OCI-LY3 (cell line): ENCODE measurements around the gene DMBX1.
A peak's percentile ranks its signal among the peaks of the same experiment; 100 is the strongest.

Source experiments
- H2AFZ ChIP-seq: fragments of 200-600, 300-600 bp; shearing (Covaris generic); 2 replicates; pipeline ENCODE4 v1.6.0; 2014; ENCODE audit warnings: antibody characterized with exemption, low read depth, low read length
- H3K27ac ChIP-seq: fragments of 200-600, 300-600 bp; sonication (generic); 2 replicates; pipeline ENCODE4 v1.5.1; 2014; ENCODE audit warnings: mild to moderate bottlenecking, low read length, moderate library complexity, mixed read lengths
- H3K27me3 ChIP-seq: fragments of 200-600, 300-600 bp; sonication (generic); 2 replicates; pipeline ENCODE4 v1.6.1; 2014; ENCODE audit warnings: low read depth, low read length, mixed read lengths
- H3K36me3 ChIP-seq: fragments of 200-600, 300-600 bp; sonication (generic); replicated peaks from 2 replicates; pipeline ENCODE3; 2014; ENCODE audit warnings: low read depth, low read length, mixed read lengths
- H3K4me1 ChIP-seq: fragments of 300-600, 200-600 bp; sonication (generic); 2 replicates; pipeline ENCODE4 v1.6.1; 2014; ENCODE audit warnings: low read length, mixed read lengths
- H3K4me2 ChIP-seq: fragments of 200-600, 300-600 bp; sonication (generic); 2 replicates; pipeline ENCODE4 v1.6.1; 2014; ENCODE audit warnings: low read length, mixed read lengths
- H3K4me3 ChIP-seq: fragments of 300-600, 200-600 bp; sonication (generic); 2 replicates; pipeline ENCODE4 v1.5.1; 2014; ENCODE audit warnings: antibody characterized with exemption, mild to moderate bottlenecking, low read length, moderate library complexity
- H3K79me2 ChIP-seq: fragments of 300-600, 200-600 bp; shearing (Covaris generic); 2 replicates; pipeline ENCODE4 v1.6.1; 2014; ENCODE audit warnings: mild to moderate bottlenecking, low read length, mixed read lengths
- H3K9ac ChIP-seq: fragments of 300-600, 200-600 bp; shearing (Covaris generic); 2 replicates; pipeline ENCODE4 v1.6.0; 2014; ENCODE audit warnings: mild to moderate bottlenecking, low read length, moderate library complexity
- H3K9me3 ChIP-seq: fragments of 200-600, 300-600 bp; shearing (Covaris generic); 2 replicates; pipeline ENCODE4 v1.6.1; 2014; ENCODE audit warnings: low read length, mixed read lengths; ENCODE audit not compliant: insufficient read depth
- H4K20me1 ChIP-seq: fragments of 200-600, 300-600 bp; sonication (generic); 2 replicates; pipeline ENCODE4 v1.6.1; 2016; ENCODE audit warnings: low read length, mixed read lengths; ENCODE audit not compliant: insufficient read depth
- EZH2phosphoT487 ChIP-seq: fragments of 200-600 bp; shearing (Covaris generic); IDR thresholded peaks from 2 replicates; pipeline ENCODE4 v1.6.1; 2018; ENCODE audit warnings: antibody characterized with exemption, mixed run types, low read depth
- TF ChIP-seq, protein P1 (sequence below): fragments of 200-600, 300-600 bp; sonication (generic); IDR thresholded peaks from 2 replicates; pipeline ENCODE4 v1.5.1; 2014; ENCODE audit warnings: antibody characterized with exemption, low read length, low read depth

Gene DMBX1

DNA sequence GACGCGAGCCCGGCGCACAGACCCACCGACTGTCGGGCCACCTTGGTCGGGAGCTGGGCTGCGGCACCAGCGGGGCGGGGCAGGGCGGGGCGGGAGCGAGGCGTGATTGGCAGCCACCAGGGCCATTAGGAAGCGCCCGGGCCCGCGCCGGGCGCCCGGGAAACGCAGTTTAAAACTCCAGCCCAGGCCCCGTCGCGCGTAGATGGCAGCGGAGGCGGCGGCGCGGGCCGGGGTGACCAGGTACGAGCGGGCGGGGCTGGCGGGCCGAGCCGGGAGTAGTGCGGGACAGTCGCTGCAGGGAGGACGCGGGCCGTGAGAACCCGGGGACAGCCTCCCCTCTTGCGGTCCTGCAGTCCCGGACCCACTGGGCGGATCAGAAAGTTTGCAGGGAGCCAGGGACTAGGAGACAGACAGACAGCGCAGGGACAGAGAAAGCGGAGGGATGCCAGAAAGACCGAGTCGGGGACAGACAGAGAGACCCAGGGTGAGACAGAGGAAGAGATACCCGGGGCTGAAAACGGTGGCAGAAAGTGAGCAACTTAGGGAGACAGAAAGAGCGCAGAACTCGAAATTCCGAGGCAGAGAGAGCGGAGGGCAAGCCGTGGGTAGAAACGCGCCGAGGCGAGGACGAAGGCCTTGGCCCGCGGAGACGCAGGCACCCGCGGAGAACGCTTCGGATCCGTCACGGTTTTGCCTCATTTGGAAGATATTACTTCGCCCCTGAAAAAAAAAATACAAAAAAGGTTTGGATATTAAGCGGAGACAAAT is at the start of gene DMBX1:
TSS of gene DMBX1 (plus strand) at position 199 of the 768 bp plus-strand sequence. CDS start 17,175 bp downstream, outside the sequence.
- H3K4me2 ChIP-seq: no peak within 1 kb of the TSS
- no peak within 1 kb of the TSS for H3K27ac ChIP-seq
- no peaks in the 10 kb centered on the region for H4K20me1 ChIP-seq
- H3K27me3 ChIP-seq: no peaks in the 10 kb centered on the region
- H3K9ac ChIP-seq: no peak within 1 kb of the TSS
- no peaks in the 10 kb centered on the region for H3K4me1 ChIP-seq
- H3K9me3 ChIP-seq: no peaks in the 10 kb centered on the region
- H3K4me3 ChIP-seq: no peak within 1 kb of the TSS
- no peak within 1 kb of the TSS for H2AFZ ChIP-seq
- H3K36me3 ChIP-seq: no peaks in the 10 kb centered on the region
- no peaks in the 10 kb centered on the region for H3K79me2 ChIP-seq
- TF ChIP-seq, protein P1, sequence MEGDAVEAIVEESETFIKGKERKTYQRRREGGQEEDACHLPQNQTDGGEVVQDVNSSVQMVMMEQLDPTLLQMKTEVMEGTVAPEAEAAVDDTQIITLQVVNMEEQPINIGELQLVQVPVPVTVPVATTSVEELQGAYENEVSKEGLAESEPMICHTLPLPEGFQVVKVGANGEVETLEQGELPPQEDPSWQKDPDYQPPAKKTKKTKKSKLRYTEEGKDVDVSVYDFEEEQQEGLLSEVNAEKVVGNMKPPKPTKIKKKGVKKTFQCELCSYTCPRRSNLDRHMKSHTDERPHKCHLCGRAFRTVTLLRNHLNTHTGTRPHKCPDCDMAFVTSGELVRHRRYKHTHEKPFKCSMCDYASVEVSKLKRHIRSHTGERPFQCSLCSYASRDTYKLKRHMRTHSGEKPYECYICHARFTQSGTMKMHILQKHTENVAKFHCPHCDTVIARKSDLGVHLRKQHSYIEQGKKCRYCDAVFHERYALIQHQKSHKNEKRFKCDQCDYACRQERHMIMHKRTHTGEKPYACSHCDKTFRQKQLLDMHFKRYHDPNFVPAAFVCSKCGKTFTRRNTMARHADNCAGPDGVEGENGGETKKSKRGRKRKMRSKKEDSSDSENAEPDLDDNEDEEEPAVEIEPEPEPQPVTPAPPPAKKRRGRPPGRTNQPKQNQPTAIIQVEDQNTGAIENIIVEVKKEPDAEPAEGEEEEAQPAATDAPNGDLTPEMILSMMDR: no peak
- TF ChIP-seq EZH2phosphoT487: no peak

DNA sequence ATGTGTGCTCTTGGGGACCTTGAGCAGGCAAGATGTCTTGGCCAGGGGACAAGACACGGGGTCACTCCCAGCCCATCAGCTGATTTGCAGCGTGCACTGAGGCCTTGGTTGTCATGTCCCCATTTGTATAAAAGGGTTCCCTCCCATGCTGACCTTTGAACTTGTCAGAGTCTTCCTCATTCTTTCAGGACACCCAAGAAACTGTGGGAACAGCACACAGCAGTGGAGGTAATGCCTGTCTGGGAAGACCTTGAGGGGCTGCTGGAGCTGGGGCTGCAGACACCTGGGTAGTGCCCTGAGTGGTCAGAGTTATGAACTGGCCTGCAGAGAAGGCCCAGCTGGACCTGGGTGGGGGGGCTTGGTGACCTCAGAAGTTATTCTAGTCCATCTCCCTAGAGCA is 49.2 kb upstream of the DMBX1 start:
- Histone ChIP-seq H2AFZ (no peak overlapping the region), H3K27me3 (no peaks in the 10 kb centered on the region; the same call in 1 of the 2 replicates)
- no peak for TF ChIP-seq EZH2phosphoT487
- TF ChIP-seq, protein P1: no peak

DNA sequence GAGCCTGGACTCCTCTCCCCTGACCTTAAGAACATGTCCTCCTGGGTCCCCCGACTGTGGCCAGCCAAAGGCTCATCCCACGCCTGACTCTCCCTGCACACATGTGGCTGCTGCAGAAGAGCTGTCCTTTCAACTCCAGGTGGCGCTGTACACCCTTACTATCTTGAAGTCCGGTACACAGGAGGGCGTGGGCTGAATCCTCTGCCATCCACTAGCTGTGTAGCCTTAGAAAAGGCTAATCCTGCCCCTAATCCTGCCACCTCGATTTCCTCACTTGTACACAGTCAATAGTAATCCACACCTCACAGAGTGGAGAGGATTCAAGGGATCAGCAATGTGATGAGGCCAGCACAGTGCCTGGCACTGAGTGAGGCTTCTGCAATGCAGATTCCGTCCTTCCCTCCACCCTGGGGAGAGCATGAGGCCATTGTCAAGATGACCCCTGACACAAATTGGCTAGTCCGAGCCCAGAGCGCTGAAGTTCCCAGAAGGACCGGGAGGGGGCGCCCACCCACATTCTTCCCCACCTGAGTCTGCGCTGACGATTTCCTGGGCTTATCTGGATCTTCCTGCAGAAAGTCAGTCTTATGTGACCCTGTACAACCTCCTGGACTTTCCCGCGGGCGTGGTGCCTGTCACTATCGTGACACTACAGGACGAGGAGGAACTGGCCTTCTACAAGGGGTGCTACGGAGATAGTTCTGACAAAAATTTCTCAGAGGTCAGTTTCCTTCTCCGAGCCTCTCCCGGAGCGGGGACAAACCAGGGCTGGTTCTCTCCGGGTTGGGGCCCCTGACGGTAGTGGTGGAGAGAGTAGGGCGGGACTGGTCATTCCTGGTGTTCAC is 47.1 kb upstream of the DMBX1 start:
- H3K9ac ChIP-seq: peak overlapping the region; percentile 66
- H3K9me3 ChIP-seq: no peaks in the 10 kb centered on the region
- peak overlapping the region; percentile 33; the same call in 1 of the 2 replicates for H3K27ac ChIP-seq
- no peaks in the 10 kb centered on the region; the same call in 1 of the 2 replicates for H3K27me3 ChIP-seq
- TF ChIP-seq, protein P1: peak; percentile 76
- no peak for TF ChIP-seq EZH2phosphoT487
- peak overlapping the region; percentile 90 for H3K4me2 ChIP-seq
- H3K36me3 ChIP-seq: no peaks in the 10 kb centered on the region
- H3K79me2 ChIP-seq: no peaks in the 10 kb centered on the region
- no peaks in the 10 kb centered on the region for H4K20me1 ChIP-seq
- peak overlapping the region; percentile 95; the same call in 1 of the 2 replicates for H2AFZ ChIP-seq
- peaks cover 25% of the 10 kb centered on the region for H3K4me1 ChIP-seq
- H3K4me3 ChIP-seq: peak overlapping the region; percentile 76

More for the DNA sequence above, 49.2 kb upstream of the DMBX1 start:
- Histone ChIP-seq H3K79me2 (no peaks in the 10 kb centered on the region), H3K4me3 (no peak overlapping the region), H3K4me1 (peaks cover 40% of the 10 kb centered on the region), H4K20me1 (no peaks in the 10 kb centered on the region), H3K4me2 (no peak overlapping the region), H3K36me3 (no peaks in the 10 kb centered on the region), H3K9me3 (no peaks in the 10 kb centered on the region), H3K9ac (no peak overlapping the region), H3K27ac (no peak overlapping the region)

DNA sequence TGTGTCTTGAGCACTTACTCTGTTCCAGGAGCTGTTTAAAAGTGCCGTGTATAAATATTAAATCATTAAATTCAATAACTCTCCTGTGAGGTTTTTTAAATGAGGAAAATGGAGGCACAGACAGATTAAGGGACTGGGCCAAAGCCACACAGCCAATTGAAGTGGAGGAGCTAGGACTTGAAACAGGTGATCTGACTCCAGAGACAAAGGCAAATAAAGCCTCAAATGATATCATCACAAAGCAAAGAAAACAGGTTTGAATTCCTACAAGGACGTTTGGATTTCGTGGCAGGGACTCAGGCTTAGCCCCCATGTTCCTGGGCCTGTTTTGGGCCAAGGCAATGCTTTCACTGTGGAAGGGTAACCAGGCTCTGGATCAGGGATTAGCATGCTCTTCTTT is 45.2 kb upstream of the DMBX1 start:
- Histone ChIP-seq H3K4me2 (peak overlapping the region; percentile 4; the same call in 1 of the 2 replicates), H3K27ac (no peak overlapping the region), H3K79me2 (no peaks in the 10 kb centered on the region), H3K36me3 (no peaks in the 10 kb centered on the region), H3K9ac (no peak overlapping the region), H3K27me3 (no peaks in the 10 kb centered on the region; the same call in 1 of the 2 replicates), H3K4me1 (peaks cover 17% of the 10 kb centered on the region), H3K9me3 (no peaks in the 10 kb centered on the region), H2AFZ (no peak overlapping the region), H3K4me3 (no peak overlapping the region), H4K20me1 (no peaks in the 10 kb centered on the region)
- TF ChIP-seq EZH2phosphoT487: no peak
- TF ChIP-seq, protein P1: no peak
